Duodenal mucosa (tissue), 2 donors: Measurements from ENCODE around the gene FAM81B.

Source experiments
- H3K27ac ChIP-seq: one replicate; pipeline ENCODE4 v1.7.0; 2013; ENCODE audit warnings: low read depth, low read length
- H3K27me3 ChIP-seq, 2 donors: one replicate each; pipeline ENCODE4 v1.7.0; 2013; ENCODE audit warnings: low read length in 2 of 2, control low read depth in 1 of 2; ENCODE audit not compliant: insufficient read depth in 2 of 2, control insufficient read depth in 1 of 2
- H3K36me3 ChIP-seq, 2 donors: one replicate each; pipeline ENCODE4 v1.7.0; 2013; ENCODE audit warnings: low read length in 2 of 2, control low read depth in 1 of 2; ENCODE audit not compliant: insufficient read depth in 2 of 2, control insufficient read depth in 1 of 2
- H3K4me1 ChIP-seq, 2 donors: one replicate each; pipeline ENCODE4 v1.7.0; 2013; ENCODE audit warnings: low read length in 2 of 2, control low read depth in 1 of 2; ENCODE audit not compliant: insufficient read depth in 2 of 2, control insufficient read depth in 1 of 2
- H3K4me3 ChIP-seq, 2 donors: one replicate each; pipeline ENCODE4 v1.7.0; 2013; ENCODE audit warnings: low read length in 2 of 2, low read depth in 1 of 2
- H3K9ac ChIP-seq, 2 donors: one replicate each; pipeline ENCODE4 v1.7.0; 2013; ENCODE audit warnings: low read length in 2 of 2, low read depth in 1 of 2
- H3K9me3 ChIP-seq, 2 donors: one replicate each; pipeline ENCODE4 v1.7.0; 2013; ENCODE audit warnings: low read length in 2 of 2, control low read depth in 1 of 2; ENCODE audit not compliant: control insufficient read depth in 1 of 2

FAM81B gene

GRCh38 chr5:95398989-95399388 lies 7.8 kb downstream of the FAM81B start:
- no peak overlapping the region for H3K27ac ChIP-seq
- no peaks in the 10 kb centered on the region for H3K9me3 ChIP-seq
- no peaks in the 10 kb centered on the region for H3K4me1 ChIP-seq
- no peak overlapping the region for H3K9ac ChIP-seq
- H3K4me3 ChIP-seq, result no peak overlapping the region
- H3K36me3 ChIP-seq, result no peaks in the 10 kb centered on the region
- no peaks in the 10 kb centered on the region for H3K27me3 ChIP-seq

DNA sequence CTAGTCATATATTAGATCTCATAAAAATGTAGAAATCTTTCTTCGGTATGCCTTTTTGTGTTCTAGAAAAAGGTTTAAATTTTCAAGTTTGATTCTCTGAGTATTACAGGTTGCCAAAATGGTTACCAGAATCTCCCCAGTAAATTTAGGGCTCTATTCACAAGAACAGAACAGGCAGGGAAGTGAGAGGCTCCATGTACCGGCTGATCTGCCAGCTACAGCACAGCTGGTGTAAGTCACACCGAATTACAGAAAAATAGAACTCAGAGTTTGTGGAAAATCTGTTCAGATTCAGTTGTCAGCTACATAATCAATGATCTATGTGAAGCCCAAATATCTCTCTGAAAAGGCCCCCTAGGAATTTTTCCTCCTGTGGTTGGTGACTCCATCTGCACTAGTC lies 10.5 kb downstream of the FAM81B start:
- Histone ChIP-seq H3K4me1 (no peaks in the 10 kb centered on the region), H3K27me3 (no peaks in the 10 kb centered on the region), H3K36me3 (no peaks in the 10 kb centered on the region), H3K4me3 (no peak overlapping the region), H3K9ac (no peak overlapping the region), H3K27ac (no peak overlapping the region), H3K9me3 (no peaks in the 10 kb centered on the region)

GRCh38 chr5:95403996-95404395 lies 12.8 kb downstream of the FAM81B start:
- H3K36me3 ChIP-seq, result no peaks in the 10 kb centered on the region
- H3K9me3 ChIP-seq, result no peaks in the 10 kb centered on the region
- no peaks in the 10 kb centered on the region for H3K27me3 ChIP-seq
- no peaks in the 10 kb centered on the region for H3K4me1 ChIP-seq
- H3K4me3 ChIP-seq, result no peak overlapping the region
- H3K9ac ChIP-seq, result no peak overlapping the region
- no peak overlapping the region for H3K27ac ChIP-seq

DNA sequence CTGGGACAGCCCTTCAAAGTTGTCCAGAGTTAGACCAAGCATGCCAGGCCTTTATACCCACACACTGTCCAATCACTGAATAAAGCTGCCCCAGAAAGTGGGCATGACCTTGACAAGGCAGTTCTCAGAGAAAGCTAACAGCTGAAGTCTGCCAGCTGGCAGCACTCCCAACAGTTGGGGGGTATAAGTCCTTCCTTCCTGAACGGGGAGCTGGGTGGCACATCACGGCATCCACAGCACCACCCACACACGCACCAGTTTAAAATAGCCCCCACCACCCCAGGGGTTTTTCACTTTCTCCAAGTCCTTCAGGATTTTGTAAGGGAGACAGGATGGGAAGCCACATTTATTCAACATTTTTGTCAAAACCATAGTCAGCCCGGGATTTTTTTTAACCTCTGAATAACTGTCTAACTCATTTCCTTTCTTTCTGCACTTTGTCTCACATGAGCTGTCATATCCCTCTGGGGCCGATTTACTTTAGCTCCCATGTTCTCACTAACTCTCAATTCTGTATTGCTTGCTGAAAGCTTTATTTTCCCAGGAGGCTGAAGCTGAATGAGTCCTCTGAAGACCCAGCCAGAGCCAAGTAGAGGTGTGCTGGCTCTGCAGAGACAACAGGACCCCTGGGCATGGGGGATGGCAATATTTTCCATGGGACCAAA lies 15.4 kb downstream of the FAM81B start:
- Histone ChIP-seq H3K9ac (no peak overlapping the region), H3K4me1 (no peaks in the 10 kb centered on the region), H3K4me3 (no peak overlapping the region), H3K27me3 (no peaks in the 10 kb centered on the region), H3K9me3 (no peaks in the 10 kb centered on the region), H3K27ac (no peak overlapping the region), H3K36me3 (no peaks in the 10 kb centered on the region)

DNA sequence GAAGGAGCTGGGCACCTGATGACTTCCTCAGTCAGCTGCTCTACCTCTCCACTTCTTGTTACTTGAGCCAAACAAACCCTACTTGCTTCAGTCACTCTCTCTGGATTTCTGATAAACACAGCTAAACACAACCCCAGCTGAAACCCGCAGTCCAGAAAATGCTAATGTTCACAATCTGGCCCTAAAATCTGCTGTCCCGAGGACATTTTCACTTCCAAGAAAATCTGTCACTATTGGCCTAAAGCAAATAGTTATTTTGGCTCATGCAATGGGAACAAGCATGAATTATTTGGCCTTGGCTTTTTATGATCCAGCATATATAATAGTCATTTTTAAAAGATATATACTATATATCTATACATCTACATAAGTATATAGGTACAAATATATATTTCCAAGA lies 19.1 kb downstream of the FAM81B start:
- Histone ChIP-seq H3K27ac (no peak overlapping the region), H3K36me3 (no peaks in the 10 kb centered on the region), H3K27me3 (no peaks in the 10 kb centered on the region), H3K4me1 (no peaks in the 10 kb centered on the region), H3K9me3 (no peaks in the 10 kb centered on the region), H3K4me3 (no peak overlapping the region), H3K9ac (no peak overlapping the region)

- no peak overlapping the region for H3K9ac ChIP-seq
- H3K4me3 ChIP-seq, result no peak overlapping the region
- H3K9me3 ChIP-seq, result no peaks in the 10 kb centered on the region
- no peaks in the 10 kb centered on the region for H3K4me1 ChIP-seq
- H3K36me3 ChIP-seq, result no peaks in the 10 kb centered on the region
- no peak overlapping the region for H3K27ac ChIP-seq
- no peaks in the 10 kb centered on the region for H3K27me3 ChIP-seq
Measured at GRCh38 chr5:95411474-95411873, 20.3 kb downstream of the FAM81B start.

DNA sequence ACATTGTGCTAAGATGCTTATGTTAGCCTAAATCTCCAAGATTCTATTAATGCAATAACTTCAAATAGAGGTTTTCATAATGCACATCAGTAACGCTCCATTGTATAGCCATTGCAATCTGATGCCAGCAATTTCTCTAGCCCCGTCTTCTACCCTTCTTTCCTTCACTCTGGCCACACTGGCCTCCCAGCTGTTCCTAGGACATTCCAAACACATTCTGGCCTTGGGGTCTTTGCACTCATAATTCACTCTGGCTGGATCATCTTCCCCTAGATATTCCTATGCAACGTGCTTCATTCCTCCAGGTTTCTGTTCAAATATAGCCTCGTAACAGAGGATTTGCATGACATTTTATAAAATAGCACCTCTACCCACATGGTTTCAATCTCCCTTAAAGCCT lies 23.3 kb downstream of the FAM81B start:
- H3K4me1 ChIP-seq, result no peaks in the 10 kb centered on the region
- H3K9ac ChIP-seq, result no peak overlapping the region
- H3K27me3 ChIP-seq, result no peaks in the 10 kb centered on the region
- H3K36me3 ChIP-seq, result no peaks in the 10 kb centered on the region
- H3K4me3 ChIP-seq, result no peak overlapping the region
- H3K9me3 ChIP-seq, result no peaks in the 10 kb centered on the region
- H3K27ac ChIP-seq, result no peak overlapping the region

- Histone ChIP-seq H3K27ac (no peak overlapping the region), H3K27me3 (no peaks in the 10 kb centered on the region)
Measured at GRCh38 chr5:95417971-95418370, 26.8 kb downstream of the FAM81B start.

DNA sequence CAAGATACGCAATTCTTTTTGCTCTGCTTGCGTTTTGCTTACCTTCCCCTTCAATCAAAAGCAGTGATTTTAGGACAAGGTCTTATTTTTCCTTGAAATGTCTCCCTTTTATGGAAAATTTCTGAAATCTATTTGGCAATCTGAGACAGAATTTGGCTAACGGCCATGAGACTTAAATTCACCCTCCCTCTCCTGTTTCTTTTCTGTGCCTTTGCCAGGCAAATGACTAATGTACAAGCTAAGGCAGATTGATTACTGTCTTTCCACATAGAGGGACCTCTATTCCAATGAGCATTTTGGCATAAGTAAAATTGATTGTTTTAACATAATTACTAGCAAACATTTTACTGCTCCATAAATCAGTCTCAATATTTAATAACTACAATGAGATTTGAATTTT lies 31.7 kb downstream of the FAM81B start:
- Histone ChIP-seq H3K27ac (no peak overlapping the region), H3K4me1 (no peaks in the 10 kb centered on the region), H3K9ac (no peak overlapping the region), H3K4me3 (no peak overlapping the region), H3K9me3 (no peaks in the 10 kb centered on the region), H3K27me3 (no peaks in the 10 kb centered on the region), H3K36me3 (no peaks in the 10 kb centered on the region)

More at GRCh38 chr5:95417971-95418370, 26.8 kb downstream of the FAM81B start:
- no peaks in the 10 kb centered on the region for H3K9me3 ChIP-seq
- no peaks in the 10 kb centered on the region for H3K4me1 ChIP-seq
- no peaks in the 10 kb centered on the region for H3K36me3 ChIP-seq
- no peak overlapping the region for H3K9ac ChIP-seq
- no peak overlapping the region for H3K4me3 ChIP-seq

DNA sequence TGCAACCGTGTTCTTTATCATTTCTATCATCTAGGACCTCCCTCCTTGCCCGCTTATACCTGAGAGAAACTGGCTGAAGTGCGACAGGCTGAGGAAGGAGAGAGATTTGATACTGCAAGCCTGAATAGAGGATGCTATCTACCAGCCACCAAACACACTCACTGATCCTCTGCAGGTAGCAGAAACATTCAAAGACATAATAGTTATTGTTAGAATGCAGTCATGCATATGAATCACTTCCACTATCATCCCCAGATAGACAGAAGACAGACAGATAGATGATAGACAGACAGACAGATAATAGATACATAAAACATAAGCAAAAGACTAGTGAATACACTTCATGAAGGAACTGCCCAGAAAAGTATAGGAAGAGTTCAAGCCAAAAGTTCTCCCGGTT lies 32.9 kb downstream of the FAM81B start:
- H3K27ac ChIP-seq, result no peak overlapping the region
- no peak overlapping the region for H3K9ac ChIP-seq
- no peaks in the 10 kb centered on the region for H3K9me3 ChIP-seq
- H3K27me3 ChIP-seq, result no peaks in the 10 kb centered on the region
- H3K36me3 ChIP-seq, result no peaks in the 10 kb centered on the region
- H3K4me3 ChIP-seq, result no peak overlapping the region
- no peaks in the 10 kb centered on the region for H3K4me1 ChIP-seq

GRCh38 chr5:95424526-95424925 lies 33.4 kb downstream of the FAM81B start:
- H3K27ac ChIP-seq, result no peak overlapping the region
- H3K27me3 ChIP-seq, result no peaks in the 10 kb centered on the region
- H3K4me3 ChIP-seq, result no peak overlapping the region
- H3K4me1 ChIP-seq, result no peaks in the 10 kb centered on the region
- no peaks in the 10 kb centered on the region for H3K9me3 ChIP-seq
- no peaks in the 10 kb centered on the region for H3K36me3 ChIP-seq
- H3K9ac ChIP-seq, result no peak overlapping the region
